Erythroblast (primary cell): ENCODE results near the gene RASAL3.
"Not testable (repeated sequence)": the region's sequence is repeated elsewhere in the genome, so short reads cannot be mapped to it uniquely, and the experiment has no call there.

ENCODE experiments used
- DNase-seq, 2 experiments: peaks; one replicate each; lab custom pipeline; 2025; lab: John Stamatoyannopoulos, UW
- GATA1 ChIP-seq: IDR thresholded peaks from 2 replicates; pipeline ENCODE4 v1.6.1; 2011; ENCODE audit warnings: low read depth, mild to moderate bottlenecking, control low read depth, low read length, moderate library complexity
- POLR2A ChIP-seq: IDR thresholded peaks from 2 replicates; pipeline ENCODE4 v1.6.1; 2011; ENCODE audit warnings: mild to moderate bottlenecking, low read length

The RASAL3 gene

GRCh38 chr19:15487038-15487437 is 22.7 kb upstream of the RASAL3 start:
- no peak for DNase-seq
- TF ChIP-seq GATA1 (no peak), POLR2A (no peak)

GRCh38 chr19:15485768-15486167 is 21.4 kb upstream of the RASAL3 start:
- DNase-seq = not testable (repeated sequence)

GRCh38 chr19:15480996-15481395 is 16.7 kb upstream of the RASAL3 start:
- DNase-seq = not testable (repeated sequence)

- DNase-seq = no peak
- TF ChIP-seq GATA1 (no peak), POLR2A (no peak)
Observed at GRCh38 chr19:15479391-15480345, 15.3 kb upstream of the RASAL3 start, which contains the start of gene PGLYRP2. TSS of gene PGLYRP2 (minus strand) at chr19:15479501. CDS start at chr19:15479371, 130 bp downstream.

GRCh38 chr19:15476325-15476724 is 12.0 kb upstream of the RASAL3 start:
- TF ChIP-seq POLR2A (no peak), GATA1 (no peak)
- no peak for DNase-seq

GRCh38 chr19:15475611-15476010 is 11.3 kb upstream of the RASAL3 start:
- no peak for TF ChIP-seq POLR2A
- TF ChIP-seq GATA1 = no peak
- DNase-seq = no peak

- no peak for DNase-seq
- no peak for TF ChIP-seq GATA1
- no peak for TF ChIP-seq POLR2A
Observed at GRCh38 chr19:15475169-15475568, 10.8 kb upstream of the RASAL3 start.

- DNase-seq = not testable (repeated sequence)
Observed at GRCh38 chr19:15473821-15474220, 9.5 kb upstream of the RASAL3 start.

- DNase-seq = no peak
- no peak for TF ChIP-seq GATA1
Observed at GRCh38 chr19:15471639-15472101, 7.3 kb upstream of the RASAL3 start.

GRCh38 chr19:15469513-15470297 is 5.4 kb upstream of the RASAL3 start:
- TF ChIP-seq POLR2A = no peak
- no peak for TF ChIP-seq GATA1
- DNase-seq = peak in 1 of 2 experiments; percentile 23

- TF ChIP-seq GATA1 = no peak
- no peak for TF ChIP-seq POLR2A
- DNase-seq = no peak
Observed at GRCh38 chr19:15468675-15469512, 4.5 kb upstream of the RASAL3 start.

- DNase-seq = no peak
- no peak for TF ChIP-seq GATA1
- TF ChIP-seq POLR2A = no peak
Observed at GRCh38 chr19:15467734-15468214, 3.4 kb upstream of the RASAL3 start.

- TF ChIP-seq GATA1 = no peak
- no peak for TF ChIP-seq POLR2A
- peak in 1 of 2 experiments; percentile 29 for DNase-seq
Observed at GRCh38 chr19:15466851-15467733, 2.7 kb upstream of the RASAL3 start.
